H4 (cell line): Measurements from ENCODE around the gene NVL. TPM values are rescaled to one million over a fixed set of nuclear protein-coding genes. Genes with fewer than 3 reads are reported as not detected.
"Not testable (repeated sequence)": the region's sequence is repeated elsewhere in the genome, so short reads cannot be mapped to it uniquely, and the experiment has no call there.

Experiments
- DNase-seq: peaks from one replicate; pipeline ENCODE4 v3.0.0-alpha.2; 2015; ENCODE audit warnings: low spot score
- total RNA-seq: library from RNA; depleted of rRNA; stranded (reverse); fragments of >200 nt; shearing (Covaris generic); gene quantifications from 2 replicates; pipeline ENCODE4 v1.2.3, GENCODE V29; 2014; rRNA removed

The NVL gene
- total RNA-seq, result 14.7 and 17.9 TPM in 2 replicates

DNA sequence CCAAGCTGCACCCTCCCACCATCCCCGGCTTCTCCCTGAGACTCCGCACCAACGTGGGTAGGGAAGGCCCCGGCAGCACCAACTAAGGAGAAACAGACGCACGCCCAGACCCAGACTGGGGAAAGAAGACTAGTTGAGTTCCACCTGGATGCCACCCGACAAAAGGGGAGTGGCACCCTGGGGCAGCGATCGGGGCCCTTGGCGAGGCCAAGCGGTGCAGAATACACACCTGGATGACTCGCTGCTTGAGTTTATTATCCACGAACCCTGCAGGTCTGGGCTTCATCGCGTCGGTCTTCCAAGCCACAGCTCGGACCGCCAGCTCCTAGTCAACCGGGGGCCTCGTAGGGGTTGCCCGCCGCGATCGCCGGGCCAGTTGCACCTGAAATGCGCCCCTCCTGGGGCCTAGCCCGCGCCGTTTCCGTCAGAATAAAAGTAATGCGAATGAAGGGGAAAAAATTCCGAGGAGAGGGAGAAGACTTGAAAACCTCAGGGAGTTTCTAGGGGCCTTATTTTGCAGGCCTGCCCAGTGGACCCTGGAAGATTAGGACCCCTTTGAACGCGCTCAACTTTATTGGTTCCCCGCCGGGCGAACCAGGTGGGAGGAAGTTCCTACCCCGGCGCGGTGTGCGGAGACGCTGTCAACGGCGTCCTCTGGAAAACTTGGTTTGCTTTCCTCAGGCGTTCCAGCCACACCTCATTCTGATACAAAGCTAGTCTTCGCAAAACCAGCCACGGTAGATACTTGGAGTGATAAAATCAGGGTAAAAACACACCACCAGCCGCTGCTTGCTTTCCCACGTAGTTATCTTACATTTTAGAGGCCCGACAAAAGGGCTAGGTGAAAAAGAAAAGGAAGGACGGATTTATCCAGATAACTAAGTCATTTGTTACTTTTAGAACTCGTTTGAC, at the start of gene NVL:
Gene NVL, minus strand, starts transcription at position 331 of the 912 bp plus-strand sequence. Its CDS starts 45 bp downstream, at position 286.
- DNase-seq, result peak; percentile 79

DNA sequence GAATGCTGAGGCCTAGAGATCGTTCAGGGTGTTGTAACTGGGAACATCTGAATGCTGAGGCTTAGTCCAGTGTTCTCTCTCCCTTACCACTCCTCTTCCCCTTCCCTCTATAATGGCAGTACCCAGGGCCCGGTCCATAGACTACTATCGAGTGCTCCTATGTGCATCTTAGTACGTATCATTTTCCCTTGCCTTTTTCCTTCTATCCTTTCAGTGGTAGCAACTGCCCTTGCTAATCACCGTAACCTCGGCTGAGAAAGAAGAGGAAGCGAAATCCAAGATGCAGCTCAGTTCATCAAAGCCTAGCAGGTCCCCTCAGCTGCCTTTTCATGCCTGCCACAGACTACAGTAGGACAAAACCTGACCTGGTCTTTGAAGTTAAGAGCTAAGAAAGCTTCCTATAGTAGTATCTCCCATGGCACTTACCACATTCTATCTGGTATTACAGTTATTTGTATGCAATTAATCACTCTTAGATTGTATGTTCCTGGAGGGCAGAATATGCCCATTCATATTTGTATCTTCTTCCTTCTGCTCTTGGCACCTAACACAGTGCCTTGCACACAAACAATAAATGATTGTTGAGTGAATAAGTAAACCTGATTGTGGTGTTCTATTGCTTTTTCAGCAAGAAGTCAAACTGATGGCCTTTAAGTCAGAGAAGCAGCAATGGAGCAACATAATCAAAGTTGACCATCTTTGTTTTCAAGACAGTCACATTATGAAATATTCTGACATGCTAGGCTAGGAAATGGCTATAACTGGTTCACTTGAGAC, 49.1 kb upstream of the NVL start:
- no peak for DNase-seq

DNA sequence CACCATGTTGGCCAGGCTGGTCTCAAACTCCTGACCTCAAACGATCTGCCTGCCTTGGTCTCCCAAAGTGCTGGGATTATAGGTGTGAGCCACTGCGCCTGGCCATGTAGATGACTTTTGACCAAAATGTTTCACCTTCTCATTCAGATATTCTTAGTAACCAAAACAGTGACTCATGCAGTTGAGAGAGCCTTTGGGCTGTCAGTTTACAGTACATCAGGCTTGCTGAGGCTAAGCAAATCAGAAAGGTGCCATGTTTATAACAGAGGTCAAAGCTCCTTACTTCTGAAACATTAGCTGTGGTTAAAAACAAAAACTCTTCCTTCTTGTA, 47.7 kb upstream of the NVL start:
- peak; percentile 51 for DNase-seq

DNA sequence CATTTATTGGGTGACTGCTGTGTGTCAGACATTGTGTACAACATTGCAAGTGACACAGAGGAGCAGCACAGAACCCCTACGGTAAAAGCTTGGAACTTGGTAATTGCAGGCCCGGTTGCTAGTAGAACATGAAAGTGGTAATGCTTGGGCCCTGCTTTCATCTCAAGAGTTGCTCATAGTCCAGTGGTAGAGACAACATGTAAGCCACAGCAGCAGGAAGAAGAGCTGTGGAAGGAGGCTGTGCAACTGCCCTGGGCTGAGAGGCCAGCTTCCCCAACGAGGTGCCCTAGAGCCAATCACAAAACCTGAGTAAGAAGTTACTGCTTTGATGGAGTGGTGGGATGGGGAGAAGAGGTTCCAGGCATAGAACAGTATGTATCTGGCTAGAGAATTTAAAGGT, 45.1 kb upstream of the NVL start:
- DNase-seq, result no peak

DNA sequence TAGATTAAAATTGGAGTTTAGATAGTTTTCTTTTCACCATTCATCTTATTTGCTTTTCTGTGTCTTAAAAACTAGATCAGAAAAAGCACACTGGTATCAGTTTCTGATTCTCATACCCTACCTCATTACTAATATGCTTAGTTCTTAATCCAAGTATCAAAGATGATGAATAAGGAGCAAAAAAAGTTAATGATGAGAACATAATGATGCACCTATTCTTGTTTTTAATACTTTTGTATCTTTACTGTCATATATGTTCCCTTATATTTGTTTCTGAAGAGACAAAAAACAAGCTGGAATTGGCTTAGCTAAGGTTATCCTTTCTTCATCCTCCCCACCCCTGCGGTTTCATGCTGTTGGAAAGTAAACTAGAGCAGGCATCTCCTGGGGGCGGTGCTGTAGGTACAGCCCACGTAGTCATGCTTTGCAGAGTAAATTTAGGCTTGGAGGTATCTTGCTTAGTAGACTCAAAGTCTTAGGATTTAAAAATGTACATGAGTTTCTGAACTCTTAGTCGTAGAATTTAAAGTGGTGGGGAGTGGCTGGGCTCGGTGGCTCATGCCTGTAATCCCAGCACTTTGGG, 43.1 kb upstream of the NVL start:
- DNase-seq, result no peak

DNA sequence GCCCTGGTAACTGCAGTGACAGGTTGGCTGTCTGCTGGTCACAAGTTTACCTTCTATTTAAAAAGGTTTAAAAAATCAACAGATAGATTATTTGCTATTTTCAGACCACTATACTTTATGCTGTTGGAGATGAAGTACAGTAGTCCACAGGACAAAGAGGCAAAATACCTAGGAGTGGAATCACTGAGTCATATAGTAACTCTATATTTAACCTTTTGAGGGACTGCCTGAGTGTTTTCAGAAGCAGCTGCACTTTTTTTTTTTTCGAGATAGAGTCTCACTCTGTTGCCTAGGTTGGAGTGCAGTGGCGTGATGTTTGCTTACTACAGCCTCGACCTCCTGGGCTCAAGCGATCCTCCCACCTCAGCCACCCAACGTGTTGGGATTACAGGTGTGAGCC, 38.4 kb upstream of the NVL start:
- no peak for DNase-seq

DNA sequence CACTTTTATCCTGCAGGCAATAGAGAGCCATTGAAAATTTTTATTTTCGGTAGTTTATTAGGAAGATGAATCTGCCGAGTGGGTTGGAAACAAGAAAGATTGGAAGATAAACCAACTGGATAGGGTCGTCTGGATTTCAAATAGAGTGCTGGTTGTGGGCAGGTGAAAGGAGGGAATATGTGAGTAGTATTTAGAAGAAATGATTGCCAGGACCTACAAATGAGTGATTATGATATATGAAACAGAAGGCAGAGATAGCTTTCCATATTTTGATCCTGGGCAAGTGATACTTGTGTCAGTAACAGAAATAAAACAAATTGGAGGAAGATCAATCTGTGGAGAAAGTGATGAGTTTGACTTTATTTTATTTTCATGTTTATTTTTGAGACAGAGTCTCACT, 29.2 kb upstream of the NVL start:
- DNase-seq, result no peak

DNA sequence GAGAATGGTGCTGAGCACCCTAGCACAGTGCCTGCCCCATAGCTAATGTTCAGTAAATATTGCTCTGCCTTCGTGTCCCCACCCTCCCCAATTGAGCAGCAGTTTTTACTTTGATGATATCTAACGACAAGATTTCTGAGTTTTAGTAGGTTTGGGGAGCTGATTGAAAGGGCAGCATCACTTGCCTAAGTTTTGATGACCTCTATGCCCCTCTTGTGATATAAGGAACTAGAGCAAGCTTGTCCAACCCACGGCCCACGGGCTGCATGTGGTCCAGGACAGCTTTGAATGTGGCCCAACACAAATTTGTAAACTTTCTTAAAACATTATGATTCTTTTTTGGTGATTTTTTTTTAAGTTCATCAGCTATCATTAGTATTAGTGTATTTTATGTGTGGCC, 28.3 kb upstream of the NVL start:
- no peak for DNase-seq

DNA sequence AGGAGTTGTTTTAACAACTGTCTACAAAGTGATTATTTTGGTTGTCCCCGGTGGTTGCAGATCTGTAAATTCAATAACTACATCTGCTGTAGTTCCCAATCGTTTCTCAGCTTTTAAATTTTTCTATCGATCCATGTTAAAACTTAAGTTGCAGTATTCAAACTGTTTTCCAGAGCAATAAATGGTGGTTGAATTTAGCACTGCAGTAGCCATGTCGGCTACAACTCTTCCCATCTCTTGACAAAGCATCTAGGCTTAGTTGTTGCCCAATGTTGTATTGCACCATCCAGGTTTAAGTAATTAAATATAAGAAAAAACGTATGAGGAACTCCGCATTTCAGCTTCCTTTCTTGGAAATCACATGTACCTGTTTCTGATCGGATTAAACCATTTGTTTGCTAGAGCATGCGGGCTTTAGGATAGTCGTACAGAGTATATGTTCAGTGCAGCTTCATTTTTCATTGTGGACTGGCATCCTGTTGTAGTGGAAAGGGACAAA, 27.7 kb upstream of the NVL start:
- no peak for DNase-seq

DNA sequence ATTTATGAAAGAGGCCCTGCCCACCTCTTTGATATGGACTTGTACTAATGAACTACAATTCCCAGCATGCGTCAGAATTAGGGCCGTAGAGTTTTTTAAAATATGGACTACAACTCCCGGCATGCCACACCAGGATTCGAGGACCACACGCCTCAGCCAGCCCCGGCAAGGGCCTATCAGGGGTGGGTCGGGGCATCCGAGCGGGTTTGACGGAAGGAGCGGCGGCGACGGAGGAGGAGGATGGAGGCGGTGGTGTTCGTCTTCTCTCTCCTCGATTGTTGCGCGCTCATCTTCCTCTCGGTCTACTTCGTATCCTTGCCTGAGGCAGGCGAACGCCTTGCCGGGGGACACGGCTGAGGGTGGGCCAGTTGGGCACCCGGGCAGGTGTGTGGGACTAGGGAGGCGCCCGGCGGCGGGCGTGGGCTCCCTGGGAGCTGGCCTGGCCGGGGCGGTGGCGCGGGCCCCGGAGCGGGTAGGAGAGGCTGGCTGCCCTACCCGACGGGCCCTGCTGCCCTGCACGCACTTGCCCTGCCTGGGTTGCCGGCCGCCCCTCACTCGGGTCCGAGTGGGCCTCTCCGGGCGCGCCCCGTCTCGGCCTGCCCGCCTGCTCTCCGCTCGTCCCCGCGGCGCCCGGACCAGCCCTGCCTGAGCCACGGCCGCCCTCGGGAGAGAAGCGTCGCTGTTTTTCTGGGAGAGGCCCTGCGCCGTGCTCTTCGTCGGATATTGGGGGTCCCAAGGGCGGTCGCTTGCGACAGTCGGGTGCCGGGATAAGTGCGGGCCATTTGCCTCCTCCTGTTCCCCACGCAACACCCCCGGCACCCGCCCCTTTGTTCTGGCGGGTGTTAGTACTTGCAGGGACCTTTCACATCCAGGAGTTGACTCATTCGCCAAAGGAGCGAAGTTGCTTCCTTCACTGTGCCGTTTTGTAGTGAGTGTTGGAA, 27.0 kb upstream of the NVL start, which contains the start of gene CNIH4:
Gene CNIH4, plus strand, starts transcription at position 195 of the 941 bp plus-strand sequence. Its CDS starts 46 bp downstream, at position 241.
- DNase-seq, result peak; percentile 92

DNA sequence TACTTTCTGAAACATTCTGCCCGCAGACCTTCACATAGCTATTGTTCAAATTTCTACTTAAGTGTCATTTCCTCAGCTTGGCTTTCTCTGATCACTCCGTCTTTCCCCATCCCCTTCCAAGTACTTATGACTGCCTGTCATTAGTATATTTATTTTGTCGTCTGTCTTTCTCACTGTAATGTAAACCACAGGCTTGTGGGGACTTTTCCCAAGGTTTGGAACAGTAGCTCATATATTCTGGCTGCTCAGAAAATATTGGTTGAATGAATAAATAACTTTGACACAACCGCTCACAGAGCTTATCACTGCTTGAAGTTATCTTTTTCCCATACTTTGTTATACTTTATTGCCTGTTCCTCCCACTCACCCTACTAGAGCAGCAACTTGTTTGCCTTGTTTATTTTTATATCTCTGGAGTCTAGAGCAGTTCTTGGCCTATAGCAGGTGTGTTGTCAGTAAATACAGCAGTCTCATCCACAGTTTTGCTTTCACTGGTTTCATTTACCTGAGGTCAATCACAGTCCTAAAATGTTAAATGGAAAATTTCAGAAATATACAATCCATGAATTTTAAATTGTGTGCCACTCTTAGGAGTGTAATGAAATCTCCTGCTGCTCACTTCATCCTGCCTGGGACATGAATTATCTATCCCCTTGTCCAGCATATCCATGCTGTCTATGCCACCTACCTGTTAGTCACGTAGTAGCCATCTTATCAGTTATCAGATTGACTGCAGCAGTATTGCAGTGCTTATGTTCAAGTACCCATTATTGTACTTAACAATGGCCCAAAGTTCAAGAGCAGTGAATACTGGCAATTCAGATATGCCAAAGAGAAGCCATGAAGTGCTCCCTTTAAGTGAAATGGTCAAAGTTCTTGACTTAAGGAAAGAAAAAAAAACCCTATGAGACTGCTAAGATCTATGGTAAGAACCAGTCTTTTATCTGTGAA, 24.3 kb upstream of the NVL start:
- DNase-seq, result no peak

DNA sequence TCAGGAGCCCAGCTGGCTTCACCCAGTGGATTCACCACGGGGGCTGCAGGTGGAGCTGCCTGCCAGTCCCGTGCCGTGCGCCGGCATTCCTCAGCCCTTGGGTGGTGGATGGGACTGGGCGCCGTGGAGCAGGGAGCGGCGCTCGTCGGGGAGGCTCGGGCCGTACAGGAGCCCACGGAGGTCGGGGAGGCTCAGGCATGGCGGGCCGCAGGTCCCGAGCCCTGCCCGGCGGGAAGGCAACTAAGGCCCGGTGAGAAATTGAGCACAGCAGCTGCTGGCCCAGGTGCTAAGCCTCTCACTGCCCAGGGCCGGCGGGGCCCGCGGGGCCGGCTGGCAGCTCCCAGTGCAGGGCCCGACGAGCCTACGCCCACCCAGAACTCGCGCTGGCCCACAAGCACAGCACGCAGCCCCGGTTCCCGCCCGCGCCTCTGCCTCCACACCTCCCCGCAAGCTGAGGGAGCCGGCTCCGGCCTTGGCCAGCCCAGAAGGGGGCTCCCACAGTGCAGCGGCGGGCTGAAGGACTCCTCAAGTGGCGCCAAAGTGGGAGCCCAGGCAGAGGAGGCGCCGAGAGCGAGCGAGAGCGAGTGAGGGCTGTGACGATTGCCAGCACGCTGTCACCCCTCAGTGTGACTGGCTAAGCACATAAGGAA, 22.6 kb upstream of the NVL start:
- DNase-seq, result not testable (repeated sequence)

DNA sequence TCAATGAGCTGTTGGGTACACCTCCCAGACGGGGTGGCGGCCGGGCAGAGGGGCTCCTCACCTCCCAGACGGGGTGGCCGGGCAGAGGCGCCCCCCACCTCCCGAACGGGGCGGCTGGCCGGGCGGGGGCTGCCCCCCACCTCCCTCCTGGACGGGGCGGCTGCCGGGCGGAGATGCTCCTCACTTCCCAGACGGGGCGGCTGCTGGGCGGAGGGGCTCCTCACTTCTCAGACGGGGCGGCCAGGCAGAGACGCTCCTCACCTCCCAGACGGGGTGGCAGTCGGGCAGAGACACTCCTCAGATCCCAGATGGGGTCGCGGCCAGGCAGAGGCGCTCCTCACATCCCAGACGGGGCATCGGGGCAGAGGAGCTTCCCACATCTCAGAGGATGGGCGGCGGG, 19.7 kb upstream of the NVL start:
- DNase-seq, result not testable (repeated sequence)

DNA sequence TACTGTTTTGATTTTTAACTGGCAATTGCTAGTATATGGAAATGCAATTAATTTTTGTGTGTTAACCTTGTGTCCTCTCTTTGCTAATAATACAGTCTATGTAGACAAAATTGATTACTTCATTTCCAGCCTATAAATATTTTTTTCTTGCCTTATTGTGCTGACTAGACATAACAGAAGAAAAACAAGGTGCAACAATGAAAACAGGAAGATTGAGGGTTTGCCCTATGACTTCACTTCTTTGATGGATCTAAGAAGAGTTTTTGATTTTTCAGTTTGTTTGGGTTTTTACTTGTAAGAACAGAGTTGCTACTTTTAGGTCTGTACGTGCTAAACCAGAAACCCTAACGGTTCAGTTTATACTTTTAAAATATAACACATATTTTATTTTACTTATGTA, 18.2 kb upstream of the NVL start:
- DNase-seq, result no peak

DNA sequence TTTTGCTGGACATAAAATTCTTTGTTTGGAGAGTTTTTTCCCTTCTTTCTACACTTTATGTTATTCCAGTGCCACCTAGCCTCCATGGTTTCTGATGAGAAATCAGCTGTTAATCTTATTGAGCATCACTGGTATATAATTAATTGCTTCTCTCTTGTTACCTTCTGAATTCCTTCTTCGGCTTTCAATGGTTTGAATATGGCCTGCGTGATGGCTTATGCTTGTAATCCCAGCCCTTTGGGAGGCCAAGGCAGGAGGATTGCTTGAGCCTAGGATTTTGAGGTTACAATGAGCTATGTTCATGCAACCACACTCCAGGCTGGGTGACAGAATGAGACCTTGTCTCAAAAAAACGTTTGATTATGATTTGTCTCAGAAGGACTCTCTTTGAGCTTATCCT, 13.7 kb upstream of the NVL start:
- no peak for DNase-seq

DNA sequence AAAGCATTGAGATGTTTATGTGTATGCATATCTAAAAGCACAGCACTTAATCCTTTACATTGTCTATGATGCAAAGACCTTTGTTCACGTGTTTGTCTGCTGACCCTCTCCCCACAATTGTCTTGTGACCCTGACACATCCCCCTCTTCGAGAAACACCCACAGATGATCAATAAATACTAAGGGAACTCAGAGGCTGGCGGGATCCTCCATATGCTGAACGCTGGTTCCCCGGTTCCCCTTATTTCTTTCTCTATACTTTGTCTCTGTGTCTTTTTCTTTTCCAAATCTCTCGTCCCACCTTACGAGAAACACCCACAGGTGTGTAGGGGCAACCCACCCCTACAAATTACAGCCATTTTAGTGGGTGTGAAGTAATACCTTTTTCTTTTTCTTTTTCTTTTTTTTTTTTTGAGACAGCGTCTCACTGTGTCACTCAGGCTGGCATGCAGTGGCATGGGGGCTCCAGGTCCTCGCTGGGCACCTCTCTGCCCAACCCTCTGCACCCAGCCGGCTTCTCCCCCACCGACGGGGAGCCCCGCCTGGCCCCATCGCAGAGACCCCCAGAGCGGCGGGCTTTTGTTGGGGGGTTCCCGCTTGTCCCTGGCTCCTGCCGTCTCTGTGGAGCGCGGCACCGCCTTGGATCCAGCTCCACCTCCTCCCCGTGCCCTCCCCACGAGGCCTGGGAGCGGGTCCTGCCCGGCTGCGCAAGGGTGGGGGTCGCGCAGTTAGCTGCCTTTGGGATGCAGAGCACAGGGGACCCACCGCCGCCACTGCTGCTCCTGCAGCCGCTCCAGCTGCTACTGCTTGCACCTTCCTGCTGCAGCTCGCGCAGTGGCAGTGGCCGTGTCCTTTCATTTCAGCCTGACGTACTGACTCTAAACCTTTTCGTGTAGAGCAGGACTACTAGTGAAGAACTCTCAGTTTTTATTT, 10.7 kb upstream of the NVL start:
- DNase-seq, result not testable (repeated sequence)

DNA sequence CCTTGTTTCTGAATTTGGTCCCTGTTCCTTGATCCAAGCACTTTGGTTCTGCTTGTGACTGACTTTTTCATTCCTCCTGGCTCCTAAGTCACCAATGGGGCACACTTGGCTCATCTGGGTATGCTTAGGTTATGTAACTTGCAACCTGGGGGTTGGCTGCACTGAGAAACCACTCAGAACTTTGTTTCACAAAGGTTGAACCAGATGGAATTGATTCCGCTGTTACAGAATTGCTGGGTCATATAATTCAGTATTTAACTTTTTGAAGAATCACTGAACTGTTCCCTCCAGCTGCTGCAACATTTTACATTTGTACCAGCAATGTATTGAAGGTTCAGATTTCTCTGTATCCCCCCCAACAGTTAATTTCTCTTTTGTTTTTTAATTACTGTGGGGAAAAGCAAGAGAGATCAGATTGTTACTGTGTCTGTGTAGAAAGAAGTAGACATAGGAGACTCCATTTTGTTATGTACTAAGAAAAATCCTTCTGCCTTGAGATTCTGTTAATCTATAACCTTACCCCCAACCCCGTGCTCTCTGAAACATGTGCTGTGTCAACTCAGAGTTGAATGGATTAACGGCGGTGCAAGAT, 9.6 kb upstream of the NVL start:
- no peak for DNase-seq
